GM21528 (cell line): ENCODE measurements around the gene ENDOD1.
A peak's percentile ranks its signal among the peaks of the same experiment; 100 is the strongest.
"Not testable (repeated sequence)": the region's sequence is repeated elsewhere in the genome, so short reads cannot be mapped to it uniquely, and the experiment has no call there.

Experiments used
- ATAC-seq: cut with Tn5 transposase; IDR thresholded peaks from one replicate; pipeline ENCODE4 v1.9.1; 2021; ENCODE audit warnings: mild to moderate bottlenecking, moderate library complexity; ENCODE audit not compliant: unreplicated experiment, low FRiP score

Gene ENDOD1

GRCh38 chr11:95101935-95102334 lies 12.3 kb downstream of the ENDOD1 start:
- ATAC-seq, result no peak

- ATAC-seq, result no peak
Measured at GRCh38 chr11:95102733-95103132, 13.1 kb downstream of the ENDOD1 start.

- ATAC-seq, result no peak
Measured at GRCh38 chr11:95103701-95104100, 14.1 kb downstream of the ENDOD1 start.

- ATAC-seq, result no peak
Measured at GRCh38 chr11:95104121-95104830, 14.6 kb downstream of the ENDOD1 start.

GRCh38 chr11:95104856-95105255 lies 15.2 kb downstream of the ENDOD1 start:
- no peak for ATAC-seq

- no peak for ATAC-seq
Measured at GRCh38 chr11:95108159-95108611, 18.5 kb downstream of the ENDOD1 start.

- ATAC-seq, result no peak
Measured at GRCh38 chr11:95108671-95109551, 19.3 kb downstream of the ENDOD1 start.

GRCh38 chr11:95111471-95111870 lies 21.8 kb downstream of the ENDOD1 start:
- ATAC-seq, result not testable (repeated sequence)

GRCh38 chr11:95111923-95112540 lies 22.4 kb downstream of the ENDOD1 start:
- no peak for ATAC-seq

- no peak for ATAC-seq
Measured at GRCh38 chr11:95115597-95115996, 26.0 kb downstream of the ENDOD1 start.

GRCh38 chr11:95119361-95120060 lies 29.9 kb downstream of the ENDOD1 start:
- no peak for ATAC-seq

- no peak for ATAC-seq
Measured at GRCh38 chr11:95121698-95122097, 32.1 kb downstream of the ENDOD1 start.

GRCh38 chr11:95123556-95123955 lies 33.9 kb downstream of the ENDOD1 start:
- ATAC-seq, result no peak

- no peak for ATAC-seq
Measured at GRCh38 chr11:95128602-95129001, 39.0 kb downstream of the ENDOD1 start.

- no peak for ATAC-seq
Measured at GRCh38 chr11:95132956-95133355, 43.3 kb downstream of the ENDOD1 start.

- ATAC-seq, result no peak
Measured at GRCh38 chr11:95134491-95134890, 44.8 kb downstream of the ENDOD1 start.

GRCh38 chr11:95135155-95135554 lies 45.5 kb downstream of the ENDOD1 start:
- ATAC-seq, result no peak

- ATAC-seq, result no peak
Measured at GRCh38 chr11:95135880-95136279, 46.2 kb downstream of the ENDOD1 start.

GRCh38 chr11:95136747-95137146 lies 47.1 kb downstream of the ENDOD1 start:
- ATAC-seq, result not testable (repeated sequence)

- no peak for ATAC-seq
Measured at GRCh38 chr11:95137299-95137698, 47.7 kb downstream of the ENDOD1 start.

- peak; percentile 81 for ATAC-seq
Measured at GRCh38 chr11:95138448-95138847, 48.8 kb downstream of the ENDOD1 start.
